Sigmoid colon (tissue), 7 donors: Measurements from ENCODE around the gene PBX3. TPM values are rescaled to one million over a fixed set of nuclear protein-coding genes. Genes with fewer than 3 reads are reported as not detected.

Experiments
- DNase-seq: peaks from one replicate; pipeline ENCODE4 v3.0.0-alpha.2; 2019
- H3K27ac ChIP-seq, 4 donors: fragments of 200-600 bp; sonication (generic); one replicate each; pipeline ENCODE4 v1.5.1; 2016 to 2019; ENCODE audit warnings: mild to moderate bottlenecking in 1 of 4
- H3K27me3 ChIP-seq, 3 donors: fragments of 200-600 bp; sonication (generic); one replicate each; pipeline ENCODE4 v1.5.1; 2019; ENCODE audit warnings: mild to moderate bottlenecking in 1 of 3
- H3K36me3 ChIP-seq, 4 donors: fragments of 200-600 bp; sonication (generic); one replicate each; pipeline ENCODE4 v1.5.1; 2016 to 2019
- H3K4me1 ChIP-seq, 4 donors: fragments of 200-600 bp; sonication (generic); one replicate each; pipeline ENCODE4 v1.5.1; 2017 to 2019
- H3K4me3 ChIP-seq, 4 donors: fragments of 200-600 bp; sonication (generic); one replicate each; pipeline ENCODE4 v1.5.1; 2017 to 2019; ENCODE audit warnings: mild to moderate bottlenecking in 2 of 4, moderate library complexity in 1 of 4
- H3K9me3 ChIP-seq, 4 donors: fragments of 200-600 bp in 3 of 4; sonication (generic) in 3 of 4; one replicate each; pipeline versions ENCODE4 v1.5.1 to v1.6.1; 2013 to 2019
- EP300 ChIP-seq, 4 donors: sonication (generic); formaldehyde crosslinking; IDR thresholded peaks; one replicate each; pipeline ENCODE4 v1.6.1; 2017; ENCODE audit warnings: antibody characterized with exemption in 4 of 4
- POLR2A ChIP-seq, 2 donors: fragments of 450-650 bp; IDR thresholded peaks; one replicate each; pipeline ENCODE4 v1.6.1; 2016; ENCODE audit warnings: antibody characterized with exemption in 2 of 2, mild to moderate bottlenecking in 2 of 2, moderate library complexity in 2 of 2
- POLR2AphosphoS5 ChIP-seq, 4 donors: sonication (generic); formaldehyde crosslinking; IDR thresholded peaks; one replicate each; pipeline ENCODE4 v1.6.1; 2017; ENCODE audit warnings: antibody characterized with exemption in 4 of 4
- WGBS, 2 donors: extraction: QIAGEN DNeasy Blood & Tissue Kit; methylation state at CpG; one replicate each; pipeline ENCODE4 v1.1.7; 2013; 5-methylcytosine and 5-hydroxymethylcytosine counted together
- intact Hi-C: fragments of 100-400 bp; cut with DNase I; formaldehyde crosslinking; loops from one replicate; pipeline ENCODE4 v1.15.1; 2023
- polyA plus RNA-seq, 3 donors: library from polyadenylated mRNA; stranded (reverse); fragments of 200-250 nt; gene quantifications; one replicate each; pipeline ENCODE4 v1.2.3, GENCODE V29; 2013
- total RNA-seq, 4 donors: library from RNA; depleted of rRNA; stranded (reverse); fragments of >200 nt; gene quantifications; one replicate each; pipeline ENCODE4 v1.1.0, GENCODE V29; 2016
- TF ChIP-seq, protein P1 (sequence below), 4 experiments: fragments of 450-650 bp in 3 of 4; fragments of 200-600 bp in 1 of 4; IDR thresholded peaks; one replicate each; pipeline ENCODE4 v1.5.1; 2016 to 2019; ENCODE audit warnings: antibody characterized with exemption in 4 of 4, mild to moderate bottlenecking in 3 of 4, moderate library complexity in 2 of 4
- donor health status: healthy with polysubstance abuse.
- donor health status: Bipolar disorder and iron deficiency.
- donor health status: healthy.

PBX3 gene
- total and polyA plus RNA-seq, 7 donors, result 2.8 to 159 (median 90.6) TPM

DNA sequence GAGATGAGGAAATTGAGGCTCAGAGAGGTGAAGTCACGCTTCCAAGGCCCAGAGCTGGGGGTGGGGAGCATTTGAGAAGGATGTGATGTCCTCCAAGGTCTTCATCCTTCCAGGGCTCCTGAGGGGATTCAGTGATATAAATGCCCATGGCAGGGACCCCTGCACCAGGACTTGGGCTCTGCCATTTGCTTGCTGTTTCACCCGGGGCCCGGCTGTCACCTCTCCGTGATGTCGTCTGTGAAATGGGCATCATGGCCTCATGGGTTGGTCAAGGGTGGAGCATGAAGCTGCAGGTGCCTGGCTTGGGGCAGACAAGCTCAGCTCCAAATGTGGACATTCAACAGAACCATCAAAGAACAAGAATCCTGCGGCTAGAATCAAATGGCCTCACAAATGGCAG is 253.1 kb downstream of the PBX3 start:
- Histone ChIP-seq H3K4me1 (no peaks in the 10 kb centered on the region), H3K4me3 (no peak overlapping the region), H3K9me3 (no peaks in the 10 kb centered on the region), H3K36me3 (no peaks in the 10 kb centered on the region), H3K27me3 (no peaks in the 10 kb centered on the region), H3K27ac (no peak overlapping the region)
- peak; percentile 37 for DNase-seq
- no peak for TF ChIP-seq EP300 (IDR thresholded peaks at IDR 0.05)
- no peak for TF ChIP-seq POLR2AphosphoS5 (IDR thresholded peaks at IDR 0.05)
- TF ChIP-seq, protein P1, sequence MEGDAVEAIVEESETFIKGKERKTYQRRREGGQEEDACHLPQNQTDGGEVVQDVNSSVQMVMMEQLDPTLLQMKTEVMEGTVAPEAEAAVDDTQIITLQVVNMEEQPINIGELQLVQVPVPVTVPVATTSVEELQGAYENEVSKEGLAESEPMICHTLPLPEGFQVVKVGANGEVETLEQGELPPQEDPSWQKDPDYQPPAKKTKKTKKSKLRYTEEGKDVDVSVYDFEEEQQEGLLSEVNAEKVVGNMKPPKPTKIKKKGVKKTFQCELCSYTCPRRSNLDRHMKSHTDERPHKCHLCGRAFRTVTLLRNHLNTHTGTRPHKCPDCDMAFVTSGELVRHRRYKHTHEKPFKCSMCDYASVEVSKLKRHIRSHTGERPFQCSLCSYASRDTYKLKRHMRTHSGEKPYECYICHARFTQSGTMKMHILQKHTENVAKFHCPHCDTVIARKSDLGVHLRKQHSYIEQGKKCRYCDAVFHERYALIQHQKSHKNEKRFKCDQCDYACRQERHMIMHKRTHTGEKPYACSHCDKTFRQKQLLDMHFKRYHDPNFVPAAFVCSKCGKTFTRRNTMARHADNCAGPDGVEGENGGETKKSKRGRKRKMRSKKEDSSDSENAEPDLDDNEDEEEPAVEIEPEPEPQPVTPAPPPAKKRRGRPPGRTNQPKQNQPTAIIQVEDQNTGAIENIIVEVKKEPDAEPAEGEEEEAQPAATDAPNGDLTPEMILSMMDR (IDR thresholded peaks at IDR 0.05), result no peak
- no peak for TF ChIP-seq POLR2A (IDR thresholded peaks at IDR 0.05)
- WGBS, 2 donors, result 92 to 93% methylated on average over 6 of the region's 6 CpGs
- intact Hi-C loops, result no loop called here

DNA sequence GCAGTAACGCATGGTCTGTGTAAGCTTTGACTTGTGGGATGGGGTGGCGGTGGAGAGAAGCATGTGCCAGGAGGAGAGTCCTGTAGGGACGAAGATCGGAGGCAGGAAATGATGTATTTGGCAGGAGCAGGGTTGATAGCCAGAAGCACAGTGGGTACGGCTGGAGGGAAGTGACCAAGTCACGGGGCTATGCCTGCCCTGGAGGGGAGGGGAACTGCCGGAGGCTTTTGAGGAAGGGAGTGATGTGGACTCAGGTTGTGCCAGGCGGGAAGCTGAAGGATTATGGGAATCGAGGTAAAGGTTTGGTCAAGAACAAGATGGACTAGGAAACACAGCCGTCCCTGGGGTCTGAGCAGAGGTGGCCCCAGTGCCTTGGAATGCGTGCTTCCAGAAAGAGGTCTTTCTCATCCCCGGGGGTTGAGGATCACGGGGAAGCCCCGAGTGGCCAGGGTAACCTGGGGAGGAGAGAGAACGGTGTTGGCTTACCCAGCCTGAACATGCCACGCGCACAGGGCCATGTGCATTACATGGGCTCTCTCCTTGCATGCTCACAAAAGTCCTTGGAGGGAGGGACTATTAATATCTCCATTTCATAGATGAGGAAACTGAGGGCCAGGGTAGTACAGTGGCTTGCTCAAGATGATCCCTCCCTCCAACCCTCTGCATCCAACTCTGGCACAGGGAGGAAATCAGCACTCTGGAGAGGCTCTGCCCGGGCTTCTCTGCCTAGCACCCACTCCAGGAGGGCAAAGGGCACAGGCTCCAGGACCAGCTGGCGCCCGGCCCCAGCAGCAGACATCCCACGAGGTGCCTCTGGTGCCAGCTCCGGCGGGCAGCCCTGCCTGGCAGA is 253.8 kb downstream of the PBX3 start:
- WGBS, 2 donors, result 54 to 71% methylated on average over 23 of the region's 23 CpGs
- Histone ChIP-seq H3K4me1 (no peaks in the 10 kb centered on the region), H3K27me3 (no peaks in the 10 kb centered on the region), H3K36me3 (no peaks in the 10 kb centered on the region), H3K4me3 (no peak overlapping the region), H3K27ac (no peak overlapping the region), H3K9me3 (no peaks in the 10 kb centered on the region)
- DNase-seq, result peak; percentile 48
- TF ChIP-seq POLR2AphosphoS5 (IDR thresholded peaks at IDR 0.05), result no peak
- no peak for TF ChIP-seq POLR2A (IDR thresholded peaks at IDR 0.05)
- no peak for TF ChIP-seq EP300 (IDR thresholded peaks at IDR 0.05)
- TF ChIP-seq, protein P1 (IDR thresholded peaks at IDR 0.05), result no peak
- intact Hi-C loops, result no loop called here

- WGBS, 2 donors, result 46 to 75% methylated on average over 24 of the region's 24 CpGs
- peak; percentile 44 for DNase-seq
Observed at GRCh38 chr9:126001581-126002225, 254.5 kb downstream of the PBX3 start.

GRCh38 chr9:126002476-126003350 is 255.5 kb downstream of the PBX3 start:
- 86 to 92% methylated on average over 21 of the region's 21 CpGs for WGBS, 2 donors
- no peak overlapping the region for H3K27ac ChIP-seq
- H3K36me3 ChIP-seq, result no peaks in the 10 kb centered on the region
- H3K27me3 ChIP-seq, result no peaks in the 10 kb centered on the region
- no peaks in the 10 kb centered on the region for H3K4me1 ChIP-seq
- no peak overlapping the region for H3K4me3 ChIP-seq
- TF ChIP-seq POLR2AphosphoS5 (IDR thresholded peaks at IDR 0.05) (no peak), POLR2A (IDR thresholded peaks at IDR 0.05) (no peak), EP300 (IDR thresholded peaks at IDR 0.05) (no peak)
- TF ChIP-seq, protein P1 (IDR thresholded peaks at IDR 0.05), result no peak
- no peaks in the 10 kb centered on the region for H3K9me3 ChIP-seq
- intact Hi-C loops, result no loop called here
- DNase-seq, result no peak

More at GRCh38 chr9:126001581-126002225, 254.5 kb downstream of the PBX3 start:
- Histone ChIP-seq H3K9me3 (no peaks in the 10 kb centered on the region), H3K4me1 (no peaks in the 10 kb centered on the region), H3K4me3 (no peak overlapping the region), H3K36me3 (no peaks in the 10 kb centered on the region), H3K27ac (no peak overlapping the region), H3K27me3 (no peaks in the 10 kb centered on the region)
- intact Hi-C loops, result no loop called here
- TF ChIP-seq, protein P1 (IDR thresholded peaks at IDR 0.05), result no peak
- TF ChIP-seq POLR2A (IDR thresholded peaks at IDR 0.05) (no peak), EP300 (IDR thresholded peaks at IDR 0.05) (no peak), POLR2AphosphoS5 (IDR thresholded peaks at IDR 0.05) (no peak)
